Stimulated activated CD8-positive, alpha-beta memory T cell treated with anti-CD3 and anti-CD28 coated beads, Interleukin-15, amount 100 ng/mL, for 24 hours (primary cell): Measurements from ENCODE around the gene FHAD1.

Experiments
- DNase-seq: peaks from one replicate; pipeline ENCODE4 v3.0.0-alpha.2; 2020; ENCODE audit warnings: low read depth

The FHAD1 gene

DNA sequence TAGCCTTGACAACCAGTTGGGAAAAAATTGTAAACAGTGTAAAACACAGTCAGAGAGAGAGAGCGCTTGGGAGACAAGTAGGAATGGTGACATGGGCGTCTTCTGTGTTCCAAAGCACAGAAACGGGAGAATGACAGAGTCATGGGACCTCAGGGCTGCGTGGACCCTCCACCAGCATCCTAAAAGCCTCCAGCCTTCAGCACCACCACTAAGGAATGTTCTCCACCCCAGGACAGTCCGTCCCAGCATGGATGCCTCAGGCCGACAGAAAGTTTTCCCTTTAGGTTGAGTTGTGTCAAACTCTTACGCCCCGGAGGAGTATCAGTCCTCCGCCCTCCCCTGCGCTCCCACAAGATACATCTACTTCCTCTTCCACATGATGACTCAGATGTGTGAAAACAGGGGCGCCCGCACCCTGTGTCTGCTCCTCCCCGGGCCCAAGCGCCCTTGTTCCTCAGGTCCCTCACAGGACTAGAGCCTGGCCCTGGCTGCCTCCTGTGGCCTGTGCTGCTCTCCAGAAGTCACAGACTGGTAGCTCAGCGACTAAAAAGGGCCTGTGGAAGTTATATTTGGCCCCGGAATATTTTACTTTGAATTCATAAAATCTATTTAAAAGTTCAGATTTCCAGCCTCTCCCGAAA lies 98.8 kb downstream of the FHAD1 start:
- DNase-seq = peak; percentile 21

DNA sequence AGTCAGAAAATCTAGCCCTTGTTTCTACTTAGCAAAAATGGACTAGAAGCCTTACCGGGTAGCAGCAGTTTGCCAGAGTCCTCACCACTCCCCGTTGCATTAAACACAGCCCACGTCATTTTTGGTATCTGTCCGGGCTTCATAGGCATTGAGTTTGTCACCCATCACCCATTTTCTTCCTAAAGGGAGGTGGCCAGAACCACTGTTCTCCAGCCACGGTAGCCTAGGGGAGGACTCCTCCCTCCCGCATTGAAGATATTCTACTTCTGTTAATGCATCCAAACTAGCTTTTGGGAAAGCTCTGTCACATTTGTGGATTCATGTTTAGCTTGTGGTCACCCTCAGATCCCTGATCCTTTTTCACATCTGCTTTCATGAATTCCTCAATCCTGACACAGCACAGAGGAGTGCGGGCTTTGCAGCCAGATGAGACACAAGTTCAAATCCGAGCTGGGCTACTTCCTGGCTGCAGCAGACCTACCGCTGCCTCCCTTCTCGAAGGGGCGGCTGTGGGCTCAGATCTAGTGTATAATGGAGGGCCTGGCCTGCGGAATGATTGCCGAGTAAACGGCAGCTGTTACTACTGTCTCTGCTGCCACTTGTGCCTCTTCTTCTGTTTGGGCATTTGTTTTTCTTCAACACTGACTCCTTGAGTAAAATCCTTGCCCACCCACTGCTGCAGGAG lies 99.5 kb downstream of the FHAD1 start:
- DNase-seq = no peak

DNA sequence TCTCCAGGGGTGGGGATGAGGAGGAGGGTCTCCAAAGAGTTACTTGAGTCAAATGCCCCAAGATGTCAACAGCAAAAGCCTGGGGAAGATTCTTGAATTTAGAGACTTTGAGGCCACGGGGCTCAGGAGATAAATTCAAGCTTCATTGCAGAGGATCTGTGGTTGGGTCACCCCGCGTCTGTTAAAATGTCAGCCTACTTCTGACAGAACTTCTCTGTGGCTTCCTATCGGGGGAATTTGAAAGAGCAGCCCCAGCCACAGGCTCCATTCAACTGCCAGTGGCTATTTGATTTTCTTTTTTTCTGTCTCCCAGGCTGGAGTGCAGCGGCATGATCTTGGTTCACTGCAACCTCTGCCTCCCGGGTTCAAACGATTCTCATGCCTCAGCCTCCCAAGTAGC lies 100.2 kb downstream of the FHAD1 start:
- DNase-seq = no peak

DNA sequence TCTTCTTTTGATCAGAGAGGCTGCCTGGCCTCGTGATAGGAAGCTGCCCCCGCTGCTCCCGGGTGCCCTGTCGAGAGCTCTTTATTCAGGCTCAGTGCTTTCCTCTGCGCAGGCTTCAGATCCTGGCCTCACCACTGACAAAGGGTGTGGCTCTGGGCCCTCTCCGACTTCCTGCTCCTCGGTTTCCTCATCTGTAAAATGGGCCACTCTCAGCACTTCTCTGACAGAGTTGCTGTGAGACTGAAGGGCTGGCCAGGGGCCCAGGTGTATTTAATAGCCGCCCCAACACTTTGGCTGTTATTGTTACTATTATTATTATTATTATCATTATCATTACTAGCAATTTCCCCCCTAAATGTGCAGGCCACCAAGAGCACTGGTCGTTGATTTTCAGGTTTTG lies 101.6 kb downstream of the FHAD1 start:
- no peak for DNase-seq

DNA sequence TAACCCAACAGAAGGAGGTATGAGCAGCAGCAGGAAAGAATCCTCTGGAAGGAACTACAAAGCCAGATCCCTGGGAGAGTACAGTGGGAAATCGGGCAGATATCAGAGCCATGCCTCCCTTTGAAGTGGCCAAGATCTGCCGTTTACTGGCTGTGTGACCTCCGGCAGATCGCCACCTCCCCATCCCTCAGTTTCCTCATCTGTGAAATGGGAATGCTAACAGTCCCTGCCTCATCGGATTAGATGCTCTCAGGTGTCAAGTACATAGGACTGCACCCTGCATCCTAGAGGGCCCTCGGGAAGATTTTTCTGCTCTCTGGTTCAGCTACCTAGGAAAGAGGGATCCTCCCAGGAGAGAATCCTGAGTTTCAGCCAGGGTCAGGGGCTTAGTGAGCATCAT lies 102.1 kb downstream of the FHAD1 start:
- no peak for DNase-seq

DNA sequence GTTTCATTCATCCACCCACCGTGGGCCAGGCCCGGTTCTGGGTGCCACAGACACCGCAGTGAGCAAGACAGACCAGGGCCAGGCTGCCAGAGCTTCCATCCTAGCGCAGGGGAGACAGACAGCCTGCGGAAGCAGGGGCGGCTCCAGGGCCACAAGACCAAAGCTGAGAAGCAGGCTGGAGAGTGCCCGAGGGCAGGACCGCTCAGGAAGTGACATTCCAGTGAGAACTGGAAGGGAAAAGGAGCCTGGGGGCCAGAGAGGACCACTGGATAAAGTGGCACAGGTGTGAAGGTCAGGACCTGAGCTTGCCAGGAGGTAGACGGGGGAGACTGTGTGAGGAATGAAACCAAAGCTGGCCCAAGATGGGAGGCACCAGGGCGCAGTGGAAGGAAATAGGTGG lies 103.1 kb downstream of the FHAD1 start:
- DNase-seq = no peak

DNA sequence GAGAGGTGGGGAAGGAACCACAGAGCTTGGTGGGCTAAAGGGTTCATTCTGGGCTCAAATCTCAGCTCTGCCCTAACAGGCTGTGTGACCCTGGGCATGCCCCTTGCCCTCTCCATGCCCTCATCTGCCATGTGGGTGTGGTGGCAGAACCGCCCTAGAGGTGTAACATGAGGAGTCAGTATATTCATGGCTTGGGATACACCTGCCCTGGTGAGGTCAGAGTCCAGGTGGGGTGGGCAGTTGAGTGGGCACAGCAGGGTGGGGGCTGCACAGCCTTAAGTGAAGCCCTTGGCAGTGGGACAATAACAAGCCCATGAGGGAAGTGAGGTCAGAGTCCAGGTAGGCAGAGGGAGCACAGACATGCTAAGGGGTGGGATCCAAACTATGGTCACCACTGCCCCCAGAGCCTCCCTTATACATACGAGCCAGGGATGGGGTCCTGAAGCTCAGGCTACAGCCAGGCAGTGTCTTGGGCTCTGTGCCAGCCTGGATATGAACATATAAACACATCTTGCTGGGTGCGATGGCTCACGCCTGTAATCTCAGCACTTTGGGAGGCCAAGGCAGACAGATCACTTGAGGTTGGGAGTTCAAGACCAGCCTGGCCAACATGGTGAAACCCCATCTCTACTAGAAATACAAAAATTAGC lies 103.7 kb downstream of the FHAD1 start:
- DNase-seq = no peak

DNA sequence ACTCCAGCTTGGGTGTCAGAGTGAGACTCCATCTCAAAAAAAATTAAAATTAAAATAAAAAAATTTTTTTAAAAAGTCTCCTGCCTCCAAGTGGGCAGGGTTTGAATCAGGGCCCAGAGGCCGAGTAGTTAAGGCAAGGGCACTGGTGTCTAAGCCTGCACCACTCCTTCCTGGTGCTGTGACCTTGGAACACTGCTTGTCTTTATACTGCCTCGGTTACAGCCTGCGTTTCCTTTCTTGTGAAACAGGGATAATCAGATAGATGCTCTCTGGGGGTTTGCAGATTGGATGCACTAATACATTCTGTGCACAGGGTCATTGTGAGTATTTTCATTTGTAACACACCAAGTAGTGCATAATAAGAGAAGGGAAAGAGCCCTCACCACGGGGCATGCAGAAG lies 104.3 kb downstream of the FHAD1 start:
- no peak for DNase-seq

DNA sequence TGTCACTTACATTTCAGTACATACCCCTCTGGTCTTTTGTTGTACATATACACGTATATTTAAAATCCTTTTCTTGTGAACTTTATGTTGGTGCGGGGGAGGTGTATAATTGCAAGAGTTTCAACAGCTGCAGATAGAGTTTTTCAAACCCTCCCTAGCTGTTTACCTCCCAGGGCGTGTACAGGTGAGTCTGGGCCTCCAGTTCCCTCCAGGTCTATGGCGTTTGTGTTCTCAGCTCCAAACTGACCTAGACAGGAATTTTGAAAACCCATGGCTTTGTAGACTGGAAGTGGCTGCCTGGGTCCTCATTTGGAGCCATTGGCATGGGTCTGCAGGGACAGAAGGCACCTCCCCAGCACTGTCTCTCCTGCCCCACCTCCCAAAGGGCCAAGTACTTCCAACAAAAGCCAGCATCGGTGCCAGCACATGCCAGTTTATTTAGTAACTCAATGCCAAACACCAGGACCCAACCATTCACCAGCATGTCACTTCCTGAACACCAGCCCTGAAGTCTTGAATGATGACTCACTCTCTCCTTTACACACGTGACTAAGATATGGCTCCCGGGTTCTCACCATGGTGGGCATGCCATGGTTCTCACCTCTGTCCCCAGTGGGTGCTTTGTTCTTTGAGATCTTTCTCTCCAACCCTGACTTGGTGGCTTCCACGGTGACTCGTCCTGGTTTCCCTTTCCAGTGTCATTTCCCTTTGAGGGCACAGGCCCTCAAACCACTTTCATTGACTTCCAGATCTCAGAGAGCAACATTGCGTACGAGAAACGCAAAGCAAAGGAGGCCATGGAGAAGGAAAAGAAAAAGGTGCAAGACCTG lies 105.3 kb downstream of the FHAD1 start:
- peak; percentile 4 for DNase-seq

DNA sequence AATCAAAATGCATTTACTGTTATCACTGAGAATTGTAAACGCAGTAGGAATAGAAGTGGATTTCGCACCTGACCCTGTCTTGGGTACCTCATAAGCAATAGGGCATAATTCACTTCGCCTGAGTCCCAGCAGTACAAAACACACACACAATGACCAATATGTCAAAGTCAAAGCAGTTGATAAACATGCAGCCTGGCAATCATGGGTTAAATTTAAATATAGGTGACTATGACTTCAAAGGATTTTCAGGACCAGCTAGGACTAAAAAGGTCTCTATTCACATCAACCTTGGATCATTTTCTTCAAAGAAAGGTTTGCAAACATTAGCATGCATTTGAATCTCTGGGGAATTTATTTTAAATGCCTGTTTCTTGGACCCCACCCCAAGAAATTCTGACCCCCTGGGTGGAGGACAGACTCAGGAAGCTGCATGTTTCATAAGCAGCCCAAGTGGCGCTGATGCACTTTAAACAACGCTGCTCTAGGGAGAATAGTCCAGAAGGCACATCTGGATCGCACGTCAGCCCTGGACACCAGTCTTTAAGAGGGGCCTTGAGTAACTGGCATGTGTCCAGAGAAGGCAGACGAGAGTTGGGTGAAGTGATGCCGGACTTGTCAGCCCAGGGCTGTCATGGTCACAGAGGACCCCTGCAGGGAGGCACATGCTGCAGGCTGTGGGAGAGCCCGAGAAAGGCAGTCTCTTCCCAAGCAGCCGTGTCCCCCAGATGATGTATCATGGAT lies 107.0 kb downstream of the FHAD1 start:
- DNase-seq = no peak

DNA sequence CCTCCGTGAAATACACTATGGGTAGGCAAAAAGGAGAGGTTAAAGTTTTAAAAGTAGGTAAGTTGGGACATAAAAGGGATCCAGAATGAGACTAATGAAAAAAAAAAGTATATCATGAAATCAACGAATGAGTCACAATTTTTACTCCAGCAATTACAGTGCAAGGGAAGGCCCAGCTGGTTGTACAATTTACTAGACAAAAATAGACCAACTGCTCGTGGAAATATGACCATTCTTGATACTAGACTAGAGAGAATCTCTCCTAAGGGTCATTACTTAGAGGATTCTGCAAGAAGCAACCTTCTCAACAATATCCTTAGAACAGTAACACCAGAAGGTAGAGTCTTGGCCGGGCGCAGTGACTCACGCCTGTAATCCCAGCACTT lies 107.5 kb downstream of the FHAD1 start:
- DNase-seq = no peak

DNA sequence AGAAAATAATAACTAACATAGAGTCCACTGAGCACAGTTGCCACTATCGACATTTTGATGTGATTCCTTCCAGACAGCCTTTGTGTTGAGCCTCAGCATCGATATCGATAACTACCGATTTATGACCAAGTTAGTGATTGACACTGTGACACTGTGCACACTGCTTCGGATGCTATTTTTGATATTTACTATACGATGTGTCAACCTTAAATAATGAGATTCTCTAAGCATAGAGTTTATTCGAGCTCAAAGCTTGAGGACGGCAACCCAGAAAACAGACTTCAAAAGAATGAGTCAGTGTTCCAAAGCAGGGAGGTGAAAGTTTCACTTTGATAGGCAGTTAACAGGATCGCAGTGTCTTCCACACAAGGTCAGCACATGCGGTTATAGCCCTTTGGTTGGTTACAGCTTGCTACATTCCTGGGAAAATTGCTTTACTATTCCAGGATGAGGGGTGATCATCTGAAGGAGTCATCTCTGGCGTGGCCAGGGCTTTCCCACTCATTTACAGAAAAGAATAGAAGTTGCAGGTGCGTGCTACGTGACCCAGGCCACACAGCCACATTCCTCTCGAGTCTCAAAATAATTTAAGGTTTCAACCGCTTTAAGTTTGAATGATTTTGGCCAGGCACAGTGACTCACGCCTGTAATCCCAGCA lies 109.1 kb downstream of the FHAD1 start:
- no peak for DNase-seq

DNA sequence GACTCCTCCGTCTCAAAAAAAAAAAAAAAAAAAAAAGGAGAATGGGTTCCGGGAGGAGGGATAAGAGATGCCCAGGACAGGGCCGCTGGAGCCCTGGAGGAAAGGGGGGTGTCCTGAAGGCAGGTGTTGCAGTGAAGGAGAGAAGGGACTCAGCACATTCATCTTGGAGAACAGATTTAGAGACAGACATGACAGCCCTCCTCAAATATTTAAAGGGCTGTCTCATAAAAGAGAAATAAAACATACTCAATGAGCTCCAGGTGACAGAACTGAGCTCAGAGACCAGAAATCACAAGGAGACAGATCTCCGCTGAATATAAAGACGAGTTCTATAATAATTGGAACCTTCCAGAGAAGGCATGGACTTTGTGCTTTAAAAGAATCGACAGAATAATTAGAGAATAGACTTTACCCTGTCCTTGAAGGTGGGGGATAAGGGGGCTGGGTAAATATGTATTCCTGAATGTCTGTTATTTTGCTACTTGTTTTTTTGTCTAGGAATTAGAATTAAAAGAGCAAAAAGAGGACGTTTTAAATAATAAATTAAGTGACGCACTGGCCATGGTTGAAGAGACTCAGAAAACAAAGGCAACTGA lies 110.7 kb downstream of the FHAD1 start:
- DNase-seq = no peak

DNA sequence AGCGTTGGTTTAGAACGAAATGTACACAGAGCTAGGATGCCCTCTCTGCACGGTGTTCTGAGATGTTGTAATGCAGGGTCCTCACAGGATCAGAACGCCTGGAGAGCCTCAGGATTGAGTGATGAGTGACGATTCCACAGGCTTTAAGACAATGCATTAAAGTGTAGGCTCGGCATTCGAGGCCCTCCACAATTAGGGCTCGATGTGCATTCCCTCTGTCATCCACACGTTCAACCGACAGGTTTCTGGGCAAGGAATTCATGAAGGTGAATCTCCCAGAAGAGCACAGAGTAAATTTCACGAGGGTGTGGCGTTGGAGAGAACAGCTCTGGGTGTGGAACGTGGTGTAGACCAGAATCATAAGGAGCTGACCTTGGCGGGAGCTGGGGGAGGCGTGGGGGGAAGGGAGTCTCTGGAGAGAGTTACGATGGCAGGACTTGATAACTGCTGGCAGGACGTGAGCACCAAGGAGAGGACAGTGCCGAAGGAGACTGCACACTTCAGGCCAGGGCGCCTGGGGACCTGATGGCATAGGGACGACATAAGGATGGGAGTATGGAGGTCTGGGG lies 111.6 kb downstream of the FHAD1 start:
- no peak for DNase-seq

DNA sequence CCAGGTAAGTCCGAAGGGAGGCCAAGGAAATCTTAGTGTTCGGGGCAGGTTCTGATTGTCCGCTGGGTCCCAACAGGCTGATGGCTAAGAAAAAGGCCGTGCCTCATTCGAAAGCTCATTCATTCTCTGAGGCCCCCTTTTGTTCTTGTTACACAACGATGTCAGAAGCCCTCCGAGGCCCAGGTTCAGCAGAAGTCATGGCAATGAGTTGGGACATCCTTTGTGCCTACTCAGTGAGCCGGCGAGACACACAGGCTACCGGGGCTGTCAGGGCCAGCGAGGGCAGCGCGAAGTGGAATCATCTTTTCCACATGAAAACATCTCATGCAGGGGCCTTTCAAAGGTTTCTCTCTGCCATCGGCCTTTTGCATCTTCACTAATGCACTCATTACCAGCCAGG lies 113.7 kb downstream of the FHAD1 start:
- no peak for DNase-seq

DNA sequence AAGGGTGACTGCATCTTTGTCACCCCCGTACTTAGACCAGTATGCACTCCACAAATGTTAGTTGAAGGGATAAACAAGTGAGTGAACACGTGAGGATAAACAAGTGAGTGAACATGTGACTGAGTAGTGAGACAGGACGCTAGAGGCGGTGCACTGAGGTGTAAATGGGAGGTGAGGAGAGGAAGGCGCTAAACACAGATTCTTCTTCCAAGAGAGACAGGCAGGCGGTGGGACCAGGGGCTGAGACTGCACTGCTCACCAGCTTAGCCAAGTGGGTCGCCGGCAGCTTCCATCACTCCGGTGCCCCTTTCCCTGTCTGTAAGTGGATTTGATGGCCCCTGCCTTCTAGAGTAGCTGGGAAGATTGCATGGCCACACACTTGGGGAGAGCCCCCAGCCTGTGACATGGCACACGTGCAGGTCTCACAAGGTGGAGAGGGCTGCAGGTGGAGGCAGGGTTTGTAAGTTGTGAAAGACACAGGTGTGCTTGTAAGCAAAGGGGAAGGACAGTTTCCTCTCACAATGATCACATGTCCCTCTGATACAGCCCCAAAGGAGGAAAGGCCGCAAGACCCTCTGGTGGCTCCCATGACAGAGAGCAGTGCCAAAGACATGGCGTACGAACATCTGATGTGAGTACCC lies 115.2 kb downstream of the FHAD1 start:
- DNase-seq = no peak

DNA sequence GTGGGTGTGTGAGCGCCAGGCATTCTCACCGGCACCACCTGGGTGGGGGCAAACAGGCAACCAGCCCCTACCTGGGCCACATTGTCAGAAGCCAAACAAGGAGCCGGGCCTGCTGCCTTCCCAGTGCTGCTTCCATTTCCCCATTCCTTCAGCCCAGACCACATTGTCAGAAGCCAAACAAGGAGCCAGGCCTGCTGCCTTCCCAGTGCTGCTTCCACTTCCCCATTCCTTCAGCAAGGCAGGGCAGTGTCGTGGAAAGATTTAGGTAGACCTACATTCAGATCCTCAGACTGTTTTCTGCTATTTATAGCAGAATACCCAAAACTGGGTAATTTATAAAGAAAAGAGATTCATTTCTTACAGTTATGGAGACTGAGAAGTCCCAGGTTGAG lies 115.7 kb downstream of the FHAD1 start:
- DNase-seq = no peak

DNA sequence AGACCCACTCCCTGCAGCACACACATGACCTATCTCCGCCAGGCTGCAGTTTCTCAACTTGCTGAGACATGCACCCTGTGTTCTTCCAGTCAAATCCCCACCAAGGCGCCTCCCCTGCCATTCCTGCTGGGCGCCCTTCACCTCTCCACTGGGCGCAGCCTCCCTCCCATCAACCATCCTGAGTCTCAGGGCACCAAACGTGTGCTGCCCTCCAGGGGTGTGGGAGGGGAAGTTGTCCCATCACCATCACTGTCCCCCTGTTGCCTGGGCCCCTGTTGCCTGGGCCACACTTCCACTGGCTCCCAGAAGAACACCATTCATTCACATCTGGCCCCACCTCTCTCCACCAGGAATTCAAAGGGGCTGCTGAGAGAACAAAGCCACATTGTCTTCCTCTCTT lies 117.7 kb downstream of the FHAD1 start:
- DNase-seq = no peak

DNA sequence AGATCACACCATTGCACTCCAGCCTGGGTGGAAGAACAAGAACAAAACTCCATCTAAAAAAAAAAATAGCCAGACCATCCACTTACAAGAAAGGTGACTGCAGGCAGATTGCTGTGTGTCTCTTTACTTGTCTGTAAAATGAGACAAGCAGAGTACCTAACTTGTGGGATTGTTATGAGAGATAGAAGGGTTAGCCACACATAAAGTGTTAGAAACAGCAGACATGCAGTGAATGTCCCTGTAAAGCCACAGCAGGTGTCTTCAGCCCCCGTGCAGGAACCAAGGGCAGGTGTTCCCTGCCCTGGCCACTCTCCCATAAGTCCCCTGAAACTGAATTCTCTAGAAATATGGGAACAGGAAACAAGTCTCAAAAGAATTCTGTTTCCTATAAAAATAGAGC lies 121.9 kb downstream of the FHAD1 start:
- DNase-seq = no peak

DNA sequence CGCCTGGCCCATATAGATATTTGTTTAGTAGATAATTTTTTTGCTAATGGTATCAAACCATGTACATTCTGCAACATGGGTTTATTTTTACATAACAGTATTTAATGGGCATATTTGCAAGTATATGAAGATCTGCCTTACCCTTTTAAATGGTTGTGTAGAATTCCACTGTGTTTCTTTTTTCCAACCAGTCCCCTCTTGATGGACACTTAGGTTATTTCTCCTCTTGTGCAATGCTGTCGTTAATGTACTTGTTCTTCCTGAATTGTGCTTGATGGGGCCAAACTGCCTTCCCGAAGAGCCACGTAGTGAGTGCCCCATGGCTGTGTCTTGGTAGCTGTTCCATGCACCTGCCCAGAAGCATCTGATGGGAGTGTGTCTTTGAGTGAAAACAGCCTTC lies 123.2 kb downstream of the FHAD1 start:
- no peak for DNase-seq
